Spleen (tissue), 7 donors: Measurements from ENCODE around the gene KLHL41.

ENCODE experiments used
- POLR2A ChIP-seq, 3 donors: fragments of 450-650 bp; IDR thresholded peaks; one replicate each; pipeline ENCODE4 v1.5.1; 2017; ENCODE audit warnings: antibody characterized with exemption in 3 of 3, mild to moderate bottlenecking in 1 of 3
- POLR2AphosphoS5 ChIP-seq, 3 donors: sonication (generic); formaldehyde crosslinking; IDR thresholded peaks; one replicate each; pipeline ENCODE4 v1.5.1; 2017; ENCODE audit warnings: antibody characterized with exemption in 3 of 3
- TF ChIP-seq, protein P1 (sequence below), 11 experiments: fragments of 200-600 bp in 7 of 11; fragments of 450-650 bp in 4 of 11; sonication (generic) in 4 of 11; IDR thresholded peaks in 8 of 11; conservative IDR thresholded peaks in 3 of 11; 1 replicate in 7 of 11; 2 replicates in 4 of 11; pipeline versions ENCODE4 v1.4.0 to v1.8.0; 2016 to 2021; ENCODE audit warnings: antibody characterized with exemption in 11 of 11, inconsistent platforms in 4 of 11, mild to moderate bottlenecking in 1 of 11
- donor health status: DM: no; HTN: no; CAD: no; lungs with moderate emphysema.
- donor health status: DM: no; HTN: no; CAD: no.
- donor health status: DM: no; HTN: no; CAD: no.

GRCh38 chr2:169480079-169480465 lies 29.4 kb upstream of the KLHL41 start:
- TF ChIP-seq, protein P1, sequence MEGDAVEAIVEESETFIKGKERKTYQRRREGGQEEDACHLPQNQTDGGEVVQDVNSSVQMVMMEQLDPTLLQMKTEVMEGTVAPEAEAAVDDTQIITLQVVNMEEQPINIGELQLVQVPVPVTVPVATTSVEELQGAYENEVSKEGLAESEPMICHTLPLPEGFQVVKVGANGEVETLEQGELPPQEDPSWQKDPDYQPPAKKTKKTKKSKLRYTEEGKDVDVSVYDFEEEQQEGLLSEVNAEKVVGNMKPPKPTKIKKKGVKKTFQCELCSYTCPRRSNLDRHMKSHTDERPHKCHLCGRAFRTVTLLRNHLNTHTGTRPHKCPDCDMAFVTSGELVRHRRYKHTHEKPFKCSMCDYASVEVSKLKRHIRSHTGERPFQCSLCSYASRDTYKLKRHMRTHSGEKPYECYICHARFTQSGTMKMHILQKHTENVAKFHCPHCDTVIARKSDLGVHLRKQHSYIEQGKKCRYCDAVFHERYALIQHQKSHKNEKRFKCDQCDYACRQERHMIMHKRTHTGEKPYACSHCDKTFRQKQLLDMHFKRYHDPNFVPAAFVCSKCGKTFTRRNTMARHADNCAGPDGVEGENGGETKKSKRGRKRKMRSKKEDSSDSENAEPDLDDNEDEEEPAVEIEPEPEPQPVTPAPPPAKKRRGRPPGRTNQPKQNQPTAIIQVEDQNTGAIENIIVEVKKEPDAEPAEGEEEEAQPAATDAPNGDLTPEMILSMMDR (IDR thresholded peaks at IDR 0.05 in 8 of 11, conservative IDR thresholded peaks at IDR 0.05 in 3 of 11) = no peak
- TF ChIP-seq POLR2A (IDR thresholded peaks at IDR 0.05) (no peak), POLR2AphosphoS5 (IDR thresholded peaks at IDR 0.05) (no peak)
